ENCODE data around the gene MFSD1. TPM values are rescaled to one million over a fixed set of nuclear protein-coding genes. Genes with fewer than 3 reads are reported as not detected.
"Not testable (repeated sequence)": the region's sequence is repeated elsewhere in the genome, so short reads cannot be mapped to it uniquely, and the experiment has no call there.

The MFSD1 gene
- total RNA-seq, 2 donors from 2014 or later = 25.1 to 78.2 TPM

GRCh38 chr3:158782283-158782989, 19.4 kb upstream of the MFSD1 start:
- no peaks in the 10 kb centered on the region for H3K36me3 Mint-ChIP-seq (ENCODE audit: low read depth)
- no peak overlapping the region for H3K4me3 Mint-ChIP-seq
- H3K27ac Mint-ChIP-seq = no peak overlapping the region

GRCh38 chr3:158783051-158783450, 18.8 kb upstream of the MFSD1 start:
- ATAC-seq (no peak), DNase-seq (no peak)
- Mint-ChIP-seq H3K27ac (no peak overlapping the region), H3K4me3 (no peak overlapping the region), H3K4me1 (no peaks in the 10 kb centered on the region), H3K36me3 (ENCODE audit: low read depth) (no peaks in the 10 kb centered on the region), H3K27me3 (no peaks in the 10 kb centered on the region)
- no peaks in the 10 kb centered on the region for H3K9me3 ChIP-seq (ENCODE audit: control insufficient read depth, low read length, poor library complexity, severe bottlenecking)

More at GRCh38 chr3:158782283-158782989, 19.4 kb upstream of the MFSD1 start:
- ATAC-seq (no peak), DNase-seq (no peak)
- Mint-ChIP-seq H3K27me3 (no peaks in the 10 kb centered on the region), H3K4me1 (no peaks in the 10 kb centered on the region)
- H3K9me3 ChIP-seq (ENCODE audit: control insufficient read depth, low read length, poor library complexity, severe bottlenecking) = no peaks in the 10 kb centered on the region

GRCh38 chr3:158785972-158786371, 15.9 kb upstream of the MFSD1 start:
- no peaks in the 10 kb centered on the region for H3K9me3 ChIP-seq (ENCODE audit: control insufficient read depth, low read length, poor library complexity, severe bottlenecking)
- Mint-ChIP-seq H3K4me1 (no peaks in the 10 kb centered on the region), H3K27me3 (no peaks in the 10 kb centered on the region), H3K4me3 (no peak overlapping the region), H3K36me3 (ENCODE audit: low read depth) (no peaks in the 10 kb centered on the region), H3K27ac (no peak overlapping the region)
- ATAC-seq (no peak), DNase-seq (no peak)

GRCh38 chr3:158788446-158788845, 13.4 kb upstream of the MFSD1 start:
- Mint-ChIP-seq H3K27ac (no peak overlapping the region), H3K4me3 (no peak overlapping the region), H3K27me3 (no peaks in the 10 kb centered on the region), H3K4me1 (peaks cover 3% of the 10 kb centered on the region), H3K36me3 (ENCODE audit: low read depth) (no peaks in the 10 kb centered on the region)
- no peaks in the 10 kb centered on the region for H3K9me3 ChIP-seq (ENCODE audit: control insufficient read depth, low read length, poor library complexity, severe bottlenecking)
- no peak for DNase-seq
- no peak for ATAC-seq

- no peak overlapping the region for H3K27ac Mint-ChIP-seq
- H3K9me3 ChIP-seq (ENCODE audit: control insufficient read depth, low read length, poor library complexity, severe bottlenecking) = no peaks in the 10 kb centered on the region
- DNase-seq (no peak), ATAC-seq (no peak)
- H3K36me3 Mint-ChIP-seq (ENCODE audit: low read depth) = no peaks in the 10 kb centered on the region
- H3K4me1 Mint-ChIP-seq = peaks cover 3% of the 10 kb centered on the region
- H3K27me3 Mint-ChIP-seq = no peaks in the 10 kb centered on the region
- H3K4me3 Mint-ChIP-seq = no peak overlapping the region
Observed at GRCh38 chr3:158789592-158789991, 12.3 kb upstream of the MFSD1 start.

GRCh38 chr3:158790901-158791589, 10.8 kb upstream of the MFSD1 start:
- H3K9me3 ChIP-seq (ENCODE audit: control insufficient read depth, low read length, poor library complexity, severe bottlenecking) = no peaks in the 10 kb centered on the region
- peak overlapping the region; percentile 55 for H3K4me3 Mint-ChIP-seq
- no peaks in the 10 kb centered on the region for H3K27me3 Mint-ChIP-seq
- H3K4me1 Mint-ChIP-seq = peaks cover 3% of the 10 kb centered on the region
- DNase-seq (peak in 1 of 3 donors; percentile 11), ATAC-seq (peak; percentile 72)
- H3K36me3 Mint-ChIP-seq (ENCODE audit: low read depth) = no peaks in the 10 kb centered on the region
- H3K27ac Mint-ChIP-seq = no peak overlapping the region

GRCh38 chr3:158791590-158791920, 10.3 kb upstream of the MFSD1 start:
- not testable (repeated sequence) for DNase-seq; H3K9me3 ChIP-seq (ENCODE audit: control insufficient read depth, low read length, poor library complexity, severe bottlenecking); H3K4me3 Mint-ChIP-seq; H3K27ac Mint-ChIP-seq; H3K36me3 Mint-ChIP-seq (ENCODE audit: low read depth); ATAC-seq; H3K27me3 Mint-ChIP-seq; H3K4me1 Mint-ChIP-seq

GRCh38 chr3:158792709-158793108, 9.1 kb upstream of the MFSD1 start:
- H3K4me3 Mint-ChIP-seq = no peak overlapping the region

GRCh38 chr3:158794206-158794605, 7.6 kb upstream of the MFSD1 start:
- H3K36me3 Mint-ChIP-seq (ENCODE audit: low read depth) = no peaks in the 10 kb centered on the region
- no peak for ATAC-seq
- no peak for DNase-seq
- H3K9me3 ChIP-seq (ENCODE audit: control insufficient read depth, low read length, poor library complexity, severe bottlenecking) = no peaks in the 10 kb centered on the region
- H3K27me3 Mint-ChIP-seq = no peaks in the 10 kb centered on the region
- H3K27ac Mint-ChIP-seq = no peak overlapping the region
- peaks cover 3% of the 10 kb centered on the region for H3K4me1 Mint-ChIP-seq
- no peak overlapping the region for H3K4me3 Mint-ChIP-seq

More at GRCh38 chr3:158792709-158793108, 9.1 kb upstream of the MFSD1 start:
- Mint-ChIP-seq H3K36me3 (ENCODE audit: low read depth) (no peaks in the 10 kb centered on the region), H3K4me1 (peaks cover 3% of the 10 kb centered on the region), H3K27ac (no peak overlapping the region), H3K27me3 (no peaks in the 10 kb centered on the region)
- no peaks in the 10 kb centered on the region for H3K9me3 ChIP-seq (ENCODE audit: control insufficient read depth, low read length, poor library complexity, severe bottlenecking)
- no peak for ATAC-seq
- DNase-seq = no peak

GRCh38 chr3:158794936-158795518, 6.8 kb upstream of the MFSD1 start:
- peaks cover 3% of the 10 kb centered on the region for H3K4me1 Mint-ChIP-seq
- no peaks in the 10 kb centered on the region for H3K9me3 ChIP-seq (ENCODE audit: control insufficient read depth, low read length, poor library complexity, severe bottlenecking)
- no peaks in the 10 kb centered on the region for H3K27me3 Mint-ChIP-seq
- no peak overlapping the region for H3K27ac Mint-ChIP-seq
- ATAC-seq (peak; percentile 58), DNase-seq (no peak)
- H3K4me3 Mint-ChIP-seq = no peak overlapping the region
- H3K36me3 Mint-ChIP-seq (ENCODE audit: low read depth) = no peaks in the 10 kb centered on the region

GRCh38 chr3:158801201-158801600, 653 bp upstream of the MFSD1 start:
- ATAC-seq (no peak), DNase-seq (no peak)
- Mint-ChIP-seq H3K27ac (peak overlapping the region; percentile 93), H3K4me1 (peaks cover 23% of the 10 kb centered on the region), H3K4me3 (peak overlapping the region; percentile 89), H3K36me3 (ENCODE audit: low read depth) (peaks cover 4% of the 10 kb centered on the region), H3K27me3 (no peaks in the 10 kb centered on the region)
- no peaks in the 10 kb centered on the region for H3K9me3 ChIP-seq (ENCODE audit: control insufficient read depth, low read length, poor library complexity, severe bottlenecking)

- H3K27ac Mint-ChIP-seq = peak overlapping the region; percentile 93
- H3K36me3 Mint-ChIP-seq (ENCODE audit: low read depth) = peaks cover 4% of the 10 kb centered on the region
Observed at GRCh38 chr3:158802409-158803268, 785 bp downstream of the MFSD1 start.

GRCh38 chr3:158804441-158804840, 2.6 kb downstream of the MFSD1 start:
- ATAC-seq = no peak
- DNase-seq = no peak
- Mint-ChIP-seq H3K27me3 (no peaks in the 10 kb centered on the region), H3K4me3 (no peak overlapping the region), H3K36me3 (ENCODE audit: low read depth) (peaks cover 10% of the 10 kb centered on the region), H3K4me1 (peaks cover 29% of the 10 kb centered on the region), H3K27ac (no peak overlapping the region)
- H3K9me3 ChIP-seq (ENCODE audit: control insufficient read depth, low read length, poor library complexity, severe bottlenecking) = no peaks in the 10 kb centered on the region

More at GRCh38 chr3:158802409-158803268, 785 bp downstream of the MFSD1 start:
- ATAC-seq (peak; percentile 26), DNase-seq (no peak)
- H3K27me3 Mint-ChIP-seq = no peaks in the 10 kb centered on the region
- H3K4me3 Mint-ChIP-seq = peak overlapping the region; percentile 89
- no peaks in the 10 kb centered on the region for H3K9me3 ChIP-seq (ENCODE audit: control insufficient read depth, low read length, poor library complexity, severe bottlenecking)
- peaks cover 24% of the 10 kb centered on the region for H3K4me1 Mint-ChIP-seq
